Smooth muscle cell (in vitro differentiated cells): Measurements from ENCODE around the gene GPD1L. TPM values are rescaled to one million over a fixed set of nuclear protein-coding genes. Genes with fewer than 3 reads are reported as not detected.

Source experiments
- DNase-seq: peaks from one replicate; lab custom pipeline; 2025; ENCODE audit not compliant: unreplicated experiment; lab: John Stamatoyannopoulos, UW
- H2AFZ ChIP-seq: fragments of 200-600 bp; sonication (generic); 2 replicates; pipeline ENCODE4 v1.6.0; 2016; ENCODE audit warnings: antibody characterized with exemption, low read depth, mild to moderate bottlenecking
- H3F3A ChIP-seq: fragments of 200-600 bp; sonication (generic); 2 replicates; pipeline ENCODE4 v1.6.0; 2017; ENCODE audit warnings: antibody characterized with exemption, low read depth
- H3K27ac ChIP-seq: fragments of 200-600 bp; sonication (generic); 2 replicates; pipeline ENCODE4 v1.5.1; 2016; ENCODE audit warnings: low read depth, mild to moderate bottlenecking
- H3K27me3 ChIP-seq: fragments of 200-600 bp; sonication (generic); 2 replicates; pipeline ENCODE4 v1.6.1; 2016; ENCODE audit warnings: low read depth, mild to moderate bottlenecking
- H3K36me3 ChIP-seq: fragments of 200-600 bp; sonication (generic); 2 replicates; pipeline ENCODE4 v1.5.1; 2016; ENCODE audit warnings: low read depth
- H3K4me1 ChIP-seq: fragments of 200-600 bp; sonication (generic); 2 replicates; pipeline ENCODE4 v1.5.1; 2016; ENCODE audit warnings: low read depth
- H3K4me2 ChIP-seq: fragments of 200-600 bp; sonication (generic); 2 replicates; pipeline ENCODE4 v1.6.0; 2016; ENCODE audit warnings: mild to moderate bottlenecking
- H3K4me3 ChIP-seq: fragments of 200-600 bp; sonication (generic); 2 replicates; pipeline ENCODE4 v1.5.1; 2016; ENCODE audit warnings: mild to moderate bottlenecking
- H3K79me2 ChIP-seq: fragments of 200-600 bp; sonication (generic); 2 replicates; pipeline ENCODE4 v1.6.0; 2016; ENCODE audit warnings: low read depth, mild to moderate bottlenecking
- H3K9ac ChIP-seq: fragments of 200-600 bp; sonication (generic); 2 replicates; pipeline ENCODE4 v1.6.0; 2016; ENCODE audit warnings: low read depth
- H3K9me3 ChIP-seq: fragments of 200-600 bp; sonication (generic); replicated peaks from 2 replicates; pipeline ENCODE4 v1.5.1; 2016; ENCODE audit warnings: low read depth
- H4K20me1 ChIP-seq: fragments of 200-600 bp; sonication (generic); 2 replicates; pipeline ENCODE4 v1.6.0; 2016; ENCODE audit warnings: low read depth
- CTCF ChIP-seq: fragments of 200-600 bp; sonication (generic); IDR thresholded peaks from 2 replicates; pipeline ENCODE4 v1.5.1; 2017; ENCODE audit warnings: borderline replicate concordance, mild to moderate bottlenecking, antibody characterized with exemption; ENCODE audit not compliant: insufficient read depth, poor library complexity, severe bottlenecking
- WGBS: methylation state at CpG from one replicate; pipeline ENCODE4 v1.1.7; 2016; ENCODE audit warnings: low lambda C conversion rate; 5-methylcytosine and 5-hydroxymethylcytosine counted together
- polyA plus RNA-seq: library from polyadenylated mRNA; unstranded; fragments of >200 nt; fragmentation: Nextera tagmentation; extraction: Ambion mirVana; gene quantifications from 2 replicates; pipeline ENCODE4 v1.2.1, GENCODE V29; 2016
- total RNA-seq: library from RNA; depleted of rRNA; stranded (reverse); fragments of >200 nt; gene quantifications from 2 replicates; pipeline ENCODE4 v1.2.3, GENCODE V29; 2014

The GPD1L gene
- total and polyA plus RNA-seq, 2 experiments from 2014 or later = 3.6 to 8.2 TPM

DNA sequence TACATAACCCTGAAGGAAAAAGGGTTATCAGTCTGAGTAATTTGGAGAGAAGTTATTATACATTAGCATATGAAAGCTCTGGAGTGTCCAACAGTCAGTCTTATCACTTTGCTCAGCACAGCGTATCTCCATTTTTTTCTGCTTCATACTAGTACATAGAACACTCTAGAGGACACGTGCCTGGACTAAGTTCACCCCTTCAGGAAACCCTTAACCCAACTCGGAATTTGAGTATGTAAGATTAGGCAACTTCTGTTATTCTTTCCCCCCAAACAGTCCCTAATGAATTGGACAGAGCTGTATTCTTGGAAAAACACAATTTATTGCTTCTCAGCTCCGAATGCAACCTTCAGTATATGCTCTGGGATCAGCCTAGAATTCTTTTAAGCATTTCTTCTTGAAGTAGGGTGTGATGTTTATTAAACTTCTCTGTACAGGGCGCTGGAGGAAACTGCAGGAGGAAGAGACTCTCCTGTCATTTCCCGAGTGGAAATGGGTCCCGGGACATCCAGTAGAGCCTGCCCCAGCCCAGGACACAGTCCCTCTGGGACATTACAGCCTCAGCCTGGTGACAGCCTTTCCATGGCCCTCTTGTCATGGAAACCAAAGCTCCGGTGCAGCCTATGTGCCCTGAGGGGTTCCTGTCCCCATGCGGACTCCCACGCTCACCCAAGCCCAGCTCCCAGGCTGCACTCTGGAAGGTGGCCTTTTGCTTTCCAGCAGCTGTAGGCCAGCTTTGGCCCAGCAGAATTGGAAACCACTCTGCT, 94.8 kb downstream of the GPD1L start:
- Histone ChIP-seq H3K27ac (no peak overlapping the region), H3K4me2 (no peak overlapping the region), H4K20me1 (no peaks in the 10 kb centered on the region), H3K4me3 (no peak overlapping the region), H3K79me2 (no peaks in the 10 kb centered on the region), H3K4me1 (no peaks in the 10 kb centered on the region), H3K36me3 (no peaks in the 10 kb centered on the region), H2AFZ (no peak overlapping the region), H3K27me3 (no peaks in the 10 kb centered on the region), H3K9me3 (no peaks in the 10 kb centered on the region), H3K9ac (no peak overlapping the region), H3F3A (no peaks in the 10 kb centered on the region)
- 95% methylated on average over 10 of the region's 10 CpGs for WGBS
- no peak for DNase-seq
- TF ChIP-seq CTCF = no peak

- no peak overlapping the region for H3K4me2 ChIP-seq
- H3K9ac ChIP-seq = no peak overlapping the region
- H3K27ac ChIP-seq = no peak overlapping the region
- no peaks in the 10 kb centered on the region for H3K79me2 ChIP-seq
- no peaks in the 10 kb centered on the region for H3K9me3 ChIP-seq
- H3K4me3 ChIP-seq = no peak overlapping the region
- DNase-seq = no peak
- no peak overlapping the region for H2AFZ ChIP-seq
- 100% methylated on average over 1 of the region's 1 CpG for WGBS
- H3F3A ChIP-seq = no peaks in the 10 kb centered on the region
- no peaks in the 10 kb centered on the region for H4K20me1 ChIP-seq
- H3K4me1 ChIP-seq = no peaks in the 10 kb centered on the region
- no peak for TF ChIP-seq CTCF
- no peaks in the 10 kb centered on the region for H3K36me3 ChIP-seq
- H3K27me3 ChIP-seq = no peaks in the 10 kb centered on the region
Observed at GRCh38 chr3:32202496-32202895, 96.1 kb downstream of the GPD1L start.

DNA sequence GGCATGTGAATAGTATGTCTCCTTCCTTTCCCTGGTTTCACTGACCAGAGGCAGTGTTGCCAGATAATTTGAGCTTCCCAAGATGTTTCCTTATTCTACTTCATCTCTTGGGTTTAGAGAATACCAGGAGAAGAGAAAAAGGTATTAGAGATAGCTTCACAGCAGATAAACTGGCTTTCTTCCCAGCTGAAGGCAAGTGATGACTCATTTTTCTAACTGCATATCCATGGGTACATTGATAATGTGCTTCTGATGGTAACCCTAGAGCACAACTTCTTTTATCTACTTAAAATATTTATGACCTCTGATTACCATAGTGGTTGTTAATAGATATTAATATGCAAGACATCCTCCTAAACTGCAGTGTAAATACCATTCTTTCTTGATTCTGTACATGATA, 97.4 kb downstream of the GPD1L start:
- Histone ChIP-seq H3K79me2 (no peaks in the 10 kb centered on the region), H3K4me2 (no peak overlapping the region), H3K4me3 (no peak overlapping the region), H2AFZ (no peak overlapping the region), H4K20me1 (no peaks in the 10 kb centered on the region), H3K4me1 (no peaks in the 10 kb centered on the region), H3K27ac (no peak overlapping the region), H3K9ac (no peak overlapping the region), H3K36me3 (no peaks in the 10 kb centered on the region), H3K9me3 (no peaks in the 10 kb centered on the region), H3K27me3 (no peaks in the 10 kb centered on the region), H3F3A (no peaks in the 10 kb centered on the region)
- no peak for TF ChIP-seq CTCF
- no peak for DNase-seq

GRCh38 chr3:32208447-32208846, 102.0 kb downstream of the GPD1L start:
- Histone ChIP-seq H3K4me2 (no peak overlapping the region), H3K79me2 (no peaks in the 10 kb centered on the region), H3K36me3 (no peaks in the 10 kb centered on the region), H4K20me1 (no peaks in the 10 kb centered on the region), H3F3A (no peaks in the 10 kb centered on the region), H2AFZ (no peak overlapping the region), H3K9ac (no peak overlapping the region), H3K27ac (no peak overlapping the region), H3K4me3 (no peak overlapping the region), H3K4me1 (no peaks in the 10 kb centered on the region), H3K27me3 (no peaks in the 10 kb centered on the region), H3K9me3 (no peaks in the 10 kb centered on the region)
- TF ChIP-seq CTCF = no peak
- DNase-seq = no peak
- 96% methylated on average over 4 of the region's 4 CpGs for WGBS
